HFFc6 (cell line): ENCODE measurements around the gene SCN1A. TPM values are rescaled to one million over a fixed set of nuclear protein-coding genes. Genes with fewer than 3 reads are reported as not detected.

Source experiments
- DNase-seq: peaks from one replicate; pipeline ENCODE4 v3.0.0-alpha.2; 2018
- H3K27ac Mint-ChIP-seq: 2 replicates; pipeline ENCODE4 v1.8.0; 2020; ENCODE audit warnings: mild to moderate bottlenecking, mixed read lengths
- H3K27me3 Mint-ChIP-seq: 2 replicates; pipeline ENCODE4 v1.8.0; 2021; ENCODE audit warnings: mild to moderate bottlenecking, moderate library complexity, mixed read lengths; ENCODE audit not compliant: insufficient read depth
- H3K36me3 Mint-ChIP-seq: 2 replicates; pipeline ENCODE4 v1.8.0; 2021; ENCODE audit warnings: low read depth, mixed read lengths
- H3K4me1 Mint-ChIP-seq: 2 replicates; pipeline ENCODE4 v1.8.0; 2020; ENCODE audit warnings: low read depth, mixed read lengths
- H3K4me3 Mint-ChIP-seq: 2 replicates; pipeline ENCODE4 v1.8.0; 2020; ENCODE audit warnings: mild to moderate bottlenecking, moderate library complexity, mixed read lengths
- H3K9me3 Mint-ChIP-seq: 2 replicates; pipeline ENCODE4 v1.8.0; 2020; ENCODE audit warnings: mild to moderate bottlenecking, mixed read lengths
- total RNA-seq, 6 experiments: library from RNA; stranded (reverse); fragmentation: NEBNext Ultra II Directional; extraction: Animal tissue kit (Norgen Biotek cat#: 25700); gene quantifications; 2 replicates in 1 of 6; 3 replicates in 5 of 6; pipeline ENCODE4 v1.2.3, GENCODE V29; 2021
- TF ChIP-seq, protein P1 (sequence below): fragments of 200-600 bp; sonication (generic); IDR thresholded peaks from 2 replicates; pipeline ENCODE4 v1.5.0; 2021; ENCODE audit warnings: antibody characterized with exemption, mild to moderate bottlenecking

Gene SCN1A
- total RNA-seq, 6 experiments from 2014 or later, result not detected

- TF ChIP-seq, protein P1, sequence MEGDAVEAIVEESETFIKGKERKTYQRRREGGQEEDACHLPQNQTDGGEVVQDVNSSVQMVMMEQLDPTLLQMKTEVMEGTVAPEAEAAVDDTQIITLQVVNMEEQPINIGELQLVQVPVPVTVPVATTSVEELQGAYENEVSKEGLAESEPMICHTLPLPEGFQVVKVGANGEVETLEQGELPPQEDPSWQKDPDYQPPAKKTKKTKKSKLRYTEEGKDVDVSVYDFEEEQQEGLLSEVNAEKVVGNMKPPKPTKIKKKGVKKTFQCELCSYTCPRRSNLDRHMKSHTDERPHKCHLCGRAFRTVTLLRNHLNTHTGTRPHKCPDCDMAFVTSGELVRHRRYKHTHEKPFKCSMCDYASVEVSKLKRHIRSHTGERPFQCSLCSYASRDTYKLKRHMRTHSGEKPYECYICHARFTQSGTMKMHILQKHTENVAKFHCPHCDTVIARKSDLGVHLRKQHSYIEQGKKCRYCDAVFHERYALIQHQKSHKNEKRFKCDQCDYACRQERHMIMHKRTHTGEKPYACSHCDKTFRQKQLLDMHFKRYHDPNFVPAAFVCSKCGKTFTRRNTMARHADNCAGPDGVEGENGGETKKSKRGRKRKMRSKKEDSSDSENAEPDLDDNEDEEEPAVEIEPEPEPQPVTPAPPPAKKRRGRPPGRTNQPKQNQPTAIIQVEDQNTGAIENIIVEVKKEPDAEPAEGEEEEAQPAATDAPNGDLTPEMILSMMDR, result no peak
- H3K9me3 Mint-ChIP-seq, result no peaks in the 10 kb centered on the region
- H3K27ac Mint-ChIP-seq, result no peak overlapping the region
Observed at GRCh38 chr2:165950438-165950837, 177.4 kb downstream of the SCN1A start.

DNA sequence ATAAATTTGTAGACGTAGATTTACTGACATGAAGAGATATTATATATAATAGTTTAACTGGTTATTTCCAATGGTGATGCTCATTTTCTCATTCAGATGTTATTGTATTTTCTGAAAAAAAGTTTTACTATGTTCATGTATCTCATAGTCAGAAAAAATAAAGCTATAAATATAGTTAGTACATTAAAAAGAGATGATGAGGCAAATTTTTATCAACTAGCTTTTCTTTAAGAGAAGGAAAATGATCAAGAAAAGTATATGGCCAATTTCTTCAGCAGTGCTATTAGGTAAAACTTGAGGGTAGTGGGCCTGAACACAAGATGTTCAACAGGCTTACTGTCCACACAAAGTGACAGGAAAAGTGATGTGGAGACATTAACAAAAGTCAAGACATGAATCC lies 186.0 kb downstream of the SCN1A start:
- no peak overlapping the region for H3K4me3 Mint-ChIP-seq
- H3K27ac Mint-ChIP-seq, result no peak overlapping the region
- no peak for DNase-seq
- peaks cover 9% of the 10 kb centered on the region for H3K36me3 Mint-ChIP-seq
- TF ChIP-seq, protein P1, result no peak
- H3K4me1 Mint-ChIP-seq, result no peaks in the 10 kb centered on the region
- H3K9me3 Mint-ChIP-seq, result no peaks in the 10 kb centered on the region
- no peaks in the 10 kb centered on the region for H3K27me3 Mint-ChIP-seq

More at GRCh38 chr2:165950438-165950837, 177.4 kb downstream of the SCN1A start:
- DNase-seq, result no peak
- Mint-ChIP-seq H3K4me3 (no peak overlapping the region), H3K4me1 (peaks cover 13% of the 10 kb centered on the region), H3K36me3 (no peaks in the 10 kb centered on the region), H3K27me3 (no peaks in the 10 kb centered on the region)

- Mint-ChIP-seq H3K27ac (no peak overlapping the region), H3K4me1 (no peaks in the 10 kb centered on the region), H3K27me3 (no peaks in the 10 kb centered on the region), H3K36me3 (peaks cover 9% of the 10 kb centered on the region), H3K9me3 (no peaks in the 10 kb centered on the region), H3K4me3 (no peak overlapping the region)
- no peak for DNase-seq
- TF ChIP-seq, protein P1, result no peak
Observed at GRCh38 chr2:165938237-165938636, 189.6 kb downstream of the SCN1A start.

Other genes starting within 250 kb of the SCN1A start
- gene TTC21B, start 174.2 kb downstream of the SCN1A start, total RNA-seq, result 10 to 100 TPM in 4 of 6 experiments, 1 to 10 TPM in 2; 9.4 to 13.0 (median 10.2) TPM
- gene SCN9A, start 247.9 kb upstream of the SCN1A start, total RNA-seq, result 10 to 100 TPM; 41.1 to 66.1 (median 55.8) TPM